Suprapubic skin (tissue), 4 donors: ENCODE measurements around the gene KIAA0930. TPM values are rescaled to one million over a fixed set of nuclear protein-coding genes. Genes with fewer than 3 reads are reported as not detected.
"Not testable (repeated sequence)": the region's sequence is repeated elsewhere in the genome, so short reads cannot be mapped to it uniquely, and the experiment has no call there.

Source experiments
- DNase-seq, 2 donors: peaks; one replicate each; pipeline ENCODE4 v3.0.0-alpha.2; 2019; ENCODE audit warnings: low spot score in 2 of 2
- H3K27ac ChIP-seq: fragments of 200-600 bp; sonication (generic); one replicate; pipeline ENCODE4 v1.5.1; 2019
- H3K27me3 ChIP-seq: fragments of 200-600 bp; sonication (generic); one replicate; pipeline ENCODE4 v1.5.1; 2019
- H3K36me3 ChIP-seq: fragments of 200-600 bp; sonication (generic); one replicate; pipeline ENCODE4 v1.5.1; 2019
- H3K4me1 ChIP-seq: fragments of 200-600 bp; sonication (generic); one replicate; pipeline ENCODE4 v1.5.1; 2019
- H3K4me3 ChIP-seq: fragments of 200-600 bp; sonication (generic); one replicate; pipeline ENCODE4 v1.5.1; 2019; ENCODE audit warnings: mild to moderate bottlenecking
- H3K9me3 ChIP-seq: fragments of 200-600 bp; sonication (generic); one replicate; pipeline ENCODE4 v1.5.1; 2019
- EP300 ChIP-seq: sonication (generic); formaldehyde crosslinking; IDR thresholded peaks from one replicate; pipeline ENCODE4 v1.6.1; 2017; ENCODE audit warnings: antibody characterized with exemption
- POLR2A ChIP-seq, 2 donors: fragments of 450-650 bp; IDR thresholded peaks; one replicate each; pipeline ENCODE4 v1.6.1; 2017; ENCODE audit warnings: antibody characterized with exemption in 2 of 2, mild to moderate bottlenecking in 2 of 2, moderate library complexity in 2 of 2
- POLR2AphosphoS5 ChIP-seq, 3 donors: sonication (generic); formaldehyde crosslinking; IDR thresholded peaks; one replicate each; pipeline ENCODE4 v1.6.1; 2017; ENCODE audit warnings: antibody characterized with exemption in 3 of 3
- WGBS: methylation state at CpG from one replicate; pipeline ENCODE4 v1.1.5; 2018; 5-methylcytosine and 5-hydroxymethylcytosine counted together
- total RNA-seq, 4 donors: library from RNA; depleted of rRNA; stranded (reverse); fragments of >200 nt; gene quantifications; one replicate each; pipeline ENCODE4 v1.1.0, GENCODE V29; 2016
- TF ChIP-seq, protein P1 (sequence below), 2 donors: fragments of 200-600 bp in 1 of 2; fragments of 450-650 bp in 1 of 2; sonication (generic) in 1 of 2; IDR thresholded peaks; one replicate each; pipeline ENCODE4 v1.5.1; 2016 to 2019; ENCODE audit warnings: antibody characterized with exemption in 2 of 2, mild to moderate bottlenecking in 1 of 2, moderate library complexity in 1 of 2

The KIAA0930 gene
- total RNA-seq, 4 donors from 2014 or later: 36.0 to 119 (median 74.4) TPM

DNA sequence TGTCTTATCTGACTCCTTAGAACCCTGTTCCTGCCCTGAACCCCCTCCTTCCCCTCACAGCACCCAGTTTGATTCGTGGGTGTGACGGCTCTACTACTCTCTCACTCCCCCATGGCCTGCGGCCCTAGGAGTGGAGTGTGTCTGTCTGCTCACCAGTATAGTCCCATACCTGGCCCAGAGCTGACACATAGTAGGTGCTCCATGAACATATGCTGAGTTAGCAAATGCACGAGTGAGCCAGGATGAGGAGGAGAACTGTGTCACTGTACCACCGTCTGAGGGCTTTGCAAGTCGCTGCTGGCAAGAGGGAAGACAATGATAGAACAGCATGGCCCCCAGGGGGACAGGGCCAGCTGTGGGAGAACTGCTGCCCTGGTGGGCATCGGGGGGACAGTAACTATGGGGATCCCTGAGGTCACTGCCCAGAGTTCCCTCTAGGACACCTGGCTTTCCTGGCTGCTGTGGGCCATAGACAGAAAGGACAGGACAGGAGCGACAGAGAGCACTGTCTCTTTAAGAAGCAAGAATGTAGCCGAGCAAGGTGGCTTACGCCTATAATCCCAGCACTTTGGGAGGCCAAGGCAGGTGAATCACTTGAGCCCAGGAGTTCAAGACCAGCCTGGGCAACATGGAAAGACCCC is 19.2 kb upstream of the KIAA0930 start:
- Histone ChIP-seq H3K27ac (no peak overlapping the region), H3K36me3 (no peaks in the 10 kb centered on the region), H3K4me3 (no peak overlapping the region), H3K9me3 (no peaks in the 10 kb centered on the region), H3K4me1 (peaks cover 21% of the 10 kb centered on the region), H3K27me3 (no peaks in the 10 kb centered on the region)
- TF ChIP-seq, protein P1, sequence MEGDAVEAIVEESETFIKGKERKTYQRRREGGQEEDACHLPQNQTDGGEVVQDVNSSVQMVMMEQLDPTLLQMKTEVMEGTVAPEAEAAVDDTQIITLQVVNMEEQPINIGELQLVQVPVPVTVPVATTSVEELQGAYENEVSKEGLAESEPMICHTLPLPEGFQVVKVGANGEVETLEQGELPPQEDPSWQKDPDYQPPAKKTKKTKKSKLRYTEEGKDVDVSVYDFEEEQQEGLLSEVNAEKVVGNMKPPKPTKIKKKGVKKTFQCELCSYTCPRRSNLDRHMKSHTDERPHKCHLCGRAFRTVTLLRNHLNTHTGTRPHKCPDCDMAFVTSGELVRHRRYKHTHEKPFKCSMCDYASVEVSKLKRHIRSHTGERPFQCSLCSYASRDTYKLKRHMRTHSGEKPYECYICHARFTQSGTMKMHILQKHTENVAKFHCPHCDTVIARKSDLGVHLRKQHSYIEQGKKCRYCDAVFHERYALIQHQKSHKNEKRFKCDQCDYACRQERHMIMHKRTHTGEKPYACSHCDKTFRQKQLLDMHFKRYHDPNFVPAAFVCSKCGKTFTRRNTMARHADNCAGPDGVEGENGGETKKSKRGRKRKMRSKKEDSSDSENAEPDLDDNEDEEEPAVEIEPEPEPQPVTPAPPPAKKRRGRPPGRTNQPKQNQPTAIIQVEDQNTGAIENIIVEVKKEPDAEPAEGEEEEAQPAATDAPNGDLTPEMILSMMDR (IDR thresholded peaks at IDR 0.05): no peak
- WGBS: 81% methylated on average over 10 of the region's 10 CpGs
- DNase-seq: no peak

DNA sequence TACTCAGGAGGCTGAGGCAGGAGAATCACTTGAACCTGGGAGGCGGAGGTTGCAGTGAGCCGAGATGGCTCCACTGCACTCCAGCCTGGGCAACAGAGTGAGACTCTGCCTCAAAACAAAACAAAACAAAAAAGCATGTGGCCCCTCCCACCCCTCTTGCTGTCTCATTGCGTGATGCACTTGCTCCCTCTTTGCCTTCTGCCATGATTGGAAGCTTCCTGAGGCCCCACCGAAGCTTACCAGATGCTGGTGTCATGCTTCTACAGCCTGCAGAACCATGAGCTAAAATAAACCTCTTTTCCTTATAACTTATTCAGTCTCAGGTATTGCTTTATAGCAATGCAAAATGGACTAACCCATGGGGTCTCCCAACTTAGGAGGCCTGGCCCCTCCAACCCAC is 17.2 kb upstream of the KIAA0930 start:
- DNase-seq: not testable (repeated sequence)
- WGBS: 98% methylated on average over 4 of the region's 4 CpGs

DNA sequence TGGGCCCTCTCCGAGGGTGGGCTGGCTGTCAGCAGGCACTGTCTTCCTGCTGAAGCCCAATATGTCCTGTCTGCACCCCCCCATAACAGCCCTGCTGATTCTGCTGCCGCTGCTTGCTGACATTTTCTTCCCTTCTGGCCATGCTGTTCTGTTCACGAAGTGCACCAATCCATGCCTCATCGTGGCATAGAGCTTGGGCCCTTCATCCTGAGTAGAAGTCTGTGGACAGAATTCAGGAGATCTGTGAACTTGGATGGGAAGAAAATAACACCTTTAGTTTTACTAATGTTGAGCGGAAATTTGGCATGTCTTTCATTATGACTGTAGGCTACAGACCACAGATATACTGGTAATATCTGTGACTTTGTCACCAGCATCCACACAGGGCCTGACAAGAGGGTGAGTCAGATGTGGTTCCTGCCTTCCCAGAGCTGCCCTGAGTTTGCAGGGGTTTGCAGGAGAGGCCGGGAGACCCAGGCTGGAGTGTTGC is 14.1 kb upstream of the KIAA0930 start:
- Histone ChIP-seq H3K36me3 (no peaks in the 10 kb centered on the region), H3K9me3 (no peaks in the 10 kb centered on the region), H3K27ac (no peak overlapping the region), H3K4me3 (no peak overlapping the region), H3K4me1 (no peaks in the 10 kb centered on the region), H3K27me3 (no peaks in the 10 kb centered on the region)
- WGBS: 89% methylated on average over 6 of the region's 6 CpGs
- TF ChIP-seq POLR2AphosphoS5 (IDR thresholded peaks at IDR 0.05) (no peak), EP300 (no peak), POLR2A (IDR thresholded peaks at IDR 0.05) (no peak)
- TF ChIP-seq, protein P1 (IDR thresholded peaks at IDR 0.05): no peak
- DNase-seq: no peak

More for the DNA sequence above, 17.2 kb upstream of the KIAA0930 start:
- H3K27ac ChIP-seq, H3K4me3 ChIP-seq, H3K36me3 ChIP-seq, H3K27me3 ChIP-seq, H3K4me1 ChIP-seq, H3K9me3 ChIP-seq: not testable (repeated sequence)

DNA sequence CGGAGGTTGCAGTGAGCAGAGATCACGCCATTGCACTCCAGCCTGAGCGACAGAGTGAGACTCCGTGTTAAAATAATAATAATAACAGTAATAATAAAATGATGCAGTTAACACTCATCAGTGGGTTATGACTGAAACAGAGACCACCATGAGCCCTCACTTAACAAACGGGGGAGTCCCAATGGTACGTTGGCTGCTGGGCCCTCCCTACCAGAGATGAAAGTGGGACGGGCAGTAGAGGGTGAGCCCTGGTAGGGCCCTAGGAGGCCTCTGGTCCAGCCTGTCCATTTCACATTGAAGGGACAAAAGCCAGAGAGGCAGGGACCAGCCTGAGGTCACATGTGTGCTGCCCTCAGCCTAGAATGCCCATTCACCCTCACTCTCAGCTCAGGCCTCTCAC is 13.7 kb upstream of the KIAA0930 start:
- Histone ChIP-seq H3K4me1 (no peaks in the 10 kb centered on the region), H3K4me3 (no peak overlapping the region), H3K27me3 (no peaks in the 10 kb centered on the region), H3K9me3 (no peaks in the 10 kb centered on the region), H3K27ac (no peak overlapping the region), H3K36me3 (no peaks in the 10 kb centered on the region)
- WGBS: 91% methylated on average over 7 of the region's 7 CpGs
- DNase-seq: no peak
- TF ChIP-seq POLR2A (IDR thresholded peaks at IDR 0.05): no peak
- no peak for TF ChIP-seq EP300

DNA sequence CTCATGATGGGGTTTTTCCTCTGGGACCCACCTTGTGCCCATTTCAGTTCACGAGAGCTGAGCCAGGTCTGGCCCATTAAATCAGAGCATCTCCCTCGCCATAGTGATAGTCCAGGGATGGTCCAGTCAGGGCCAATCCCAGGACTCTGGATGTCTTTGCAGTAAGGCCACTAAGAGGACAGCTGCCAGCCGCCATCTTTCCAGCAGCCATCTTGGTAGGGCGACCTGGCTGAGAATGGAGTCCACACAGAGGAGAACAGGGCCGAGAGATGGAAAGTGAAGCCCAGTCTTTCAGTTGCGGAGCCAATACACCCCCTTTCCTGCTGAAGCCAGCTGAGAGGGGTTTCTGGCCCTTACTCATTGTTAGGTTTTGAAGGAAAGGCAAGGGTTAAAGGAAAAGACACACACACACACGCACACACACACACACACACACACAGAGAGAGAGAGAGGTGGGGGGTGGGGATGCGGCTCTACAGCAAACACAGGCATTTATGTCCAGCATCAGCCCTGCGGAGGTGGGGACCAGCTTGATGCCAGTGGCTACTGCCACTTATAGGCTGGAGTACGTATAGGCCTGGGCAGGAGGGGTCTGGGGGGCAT is 12.4 kb upstream of the KIAA0930 start:
- no peak overlapping the region for H3K27ac ChIP-seq
- TF ChIP-seq EP300: no peak
- no peak for TF ChIP-seq POLR2A (IDR thresholded peaks at IDR 0.05)
- no peak for TF ChIP-seq POLR2AphosphoS5 (IDR thresholded peaks at IDR 0.05)
- TF ChIP-seq, protein P1 (IDR thresholded peaks at IDR 0.05): no peak
- no peaks in the 10 kb centered on the region for H3K9me3 ChIP-seq
- H3K4me3 ChIP-seq: no peak overlapping the region
- H3K27me3 ChIP-seq: no peaks in the 10 kb centered on the region
- H3K36me3 ChIP-seq: no peaks in the 10 kb centered on the region
- peaks cover 5% of the 10 kb centered on the region for H3K4me1 ChIP-seq
- 88% methylated on average over 10 of the region's 10 CpGs for WGBS
- no peak for DNase-seq

DNA sequence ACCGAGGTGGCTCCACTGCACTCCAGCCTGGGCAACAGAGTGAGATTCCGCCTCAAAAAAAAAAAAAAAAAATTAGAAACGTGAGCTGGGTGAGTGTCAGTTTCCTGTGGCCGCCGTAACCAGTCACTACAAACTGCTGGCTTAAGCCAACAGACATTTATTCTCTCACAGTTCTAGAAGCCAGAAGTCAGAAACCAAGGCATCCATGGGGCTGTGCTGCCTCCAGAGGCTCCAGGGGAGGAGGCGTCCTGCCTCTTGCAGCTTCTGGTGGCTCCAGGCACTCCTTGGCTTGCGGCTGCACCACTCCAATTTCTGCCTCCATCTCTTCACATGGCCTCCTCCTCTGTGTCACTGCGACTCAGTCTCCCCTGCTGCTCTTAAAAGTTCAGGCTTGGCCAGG is 11.1 kb upstream of the KIAA0930 start:
- H3K4me3 ChIP-seq: no peak overlapping the region
- WGBS: 91% methylated on average over 8 of the region's 8 CpGs
- peaks cover 11% of the 10 kb centered on the region for H3K4me1 ChIP-seq
- H3K27ac ChIP-seq: no peak overlapping the region
- H3K27me3 ChIP-seq: no peaks in the 10 kb centered on the region
- H3K9me3 ChIP-seq: no peaks in the 10 kb centered on the region
- DNase-seq: no peak
- H3K36me3 ChIP-seq: no peaks in the 10 kb centered on the region
- no peak for TF ChIP-seq EP300
- TF ChIP-seq POLR2A (IDR thresholded peaks at IDR 0.05): no peak
- TF ChIP-seq POLR2AphosphoS5 (IDR thresholded peaks at IDR 0.05): no peak
- TF ChIP-seq, protein P1 (IDR thresholded peaks at IDR 0.05): no peak
